NCI-H2171 (cell line): ENCODE data around the gene CUEDC1.
"Not testable (repeated sequence)": the region's sequence is repeated elsewhere in the genome, so short reads cannot be mapped to it uniquely, and the experiment has no call there.

Experiments
- DNase-seq: peaks from one replicate; lab custom pipeline; 2025; lab: John Stamatoyannopoulos, UW

Gene CUEDC1

GRCh38 chr17:57938061-57938502, 17.1 kb downstream of the CUEDC1 start:
- DNase-seq, result no peak

- DNase-seq, result no peak
Measured at GRCh38 chr17:57937492-57937891, 17.7 kb downstream of the CUEDC1 start.

GRCh38 chr17:57935833-57936807, 19.1 kb downstream of the CUEDC1 start:
- no peak for DNase-seq

- DNase-seq, result no peak
Measured at GRCh38 chr17:57931488-57932137, 23.6 kb downstream of the CUEDC1 start.

GRCh38 chr17:57930239-57930638, 25.0 kb downstream of the CUEDC1 start:
- no peak for DNase-seq

GRCh38 chr17:57929386-57929785, 25.8 kb downstream of the CUEDC1 start:
- DNase-seq, result no peak

GRCh38 chr17:57928928-57929327, 26.3 kb downstream of the CUEDC1 start:
- no peak for DNase-seq

GRCh38 chr17:57927048-57927723, 28.0 kb downstream of the CUEDC1 start:
- DNase-seq, result peak; percentile 90

GRCh38 chr17:57926723-57927047, 28.5 kb downstream of the CUEDC1 start:
- DNase-seq, result no peak

GRCh38 chr17:57925361-57925990, 29.7 kb downstream of the CUEDC1 start:
- DNase-seq, result peak; percentile 96

- peak; percentile 57 for DNase-seq
Measured at GRCh38 chr17:57924677-57925076, 30.5 kb downstream of the CUEDC1 start.

GRCh38 chr17:57923182-57923872, 31.9 kb downstream of the CUEDC1 start:
- DNase-seq, result no peak

- not testable (repeated sequence) for DNase-seq
Measured at GRCh38 chr17:57922745-57923144, 32.5 kb downstream of the CUEDC1 start.

- no peak for DNase-seq
Measured at GRCh38 chr17:57920916-57921703, 34.1 kb downstream of the CUEDC1 start.

- DNase-seq, result no peak
Measured at GRCh38 chr17:57919918-57920317, 35.3 kb downstream of the CUEDC1 start.

- DNase-seq, result no peak
Measured at GRCh38 chr17:57918017-57918895, 37.0 kb downstream of the CUEDC1 start.

- DNase-seq, result no peak
Measured at GRCh38 chr17:57916925-57917858, 38.0 kb downstream of the CUEDC1 start.

GRCh38 chr17:57915985-57916757, 39.0 kb downstream of the CUEDC1 start:
- no peak for DNase-seq
